GM18526 (cell line): Measurements from ENCODE around the gene MBLAC1.

Experiments used
- POLR2A ChIP-seq: IDR thresholded peaks from 3 replicates; pipeline ENCODE4 v1.6.1; 2011; ENCODE audit not compliant: insufficient read length; ENCODE audit errors: extremely low read depth

The MBLAC1 gene

GRCh38 chr7:100166970-100167911 lies 40.5 kb downstream of the MBLAC1 start:
- no peak for TF ChIP-seq POLR2A

GRCh38 chr7:100167912-100168323 lies 41.2 kb downstream of the MBLAC1 start:
- no peak for TF ChIP-seq POLR2A

DNA sequence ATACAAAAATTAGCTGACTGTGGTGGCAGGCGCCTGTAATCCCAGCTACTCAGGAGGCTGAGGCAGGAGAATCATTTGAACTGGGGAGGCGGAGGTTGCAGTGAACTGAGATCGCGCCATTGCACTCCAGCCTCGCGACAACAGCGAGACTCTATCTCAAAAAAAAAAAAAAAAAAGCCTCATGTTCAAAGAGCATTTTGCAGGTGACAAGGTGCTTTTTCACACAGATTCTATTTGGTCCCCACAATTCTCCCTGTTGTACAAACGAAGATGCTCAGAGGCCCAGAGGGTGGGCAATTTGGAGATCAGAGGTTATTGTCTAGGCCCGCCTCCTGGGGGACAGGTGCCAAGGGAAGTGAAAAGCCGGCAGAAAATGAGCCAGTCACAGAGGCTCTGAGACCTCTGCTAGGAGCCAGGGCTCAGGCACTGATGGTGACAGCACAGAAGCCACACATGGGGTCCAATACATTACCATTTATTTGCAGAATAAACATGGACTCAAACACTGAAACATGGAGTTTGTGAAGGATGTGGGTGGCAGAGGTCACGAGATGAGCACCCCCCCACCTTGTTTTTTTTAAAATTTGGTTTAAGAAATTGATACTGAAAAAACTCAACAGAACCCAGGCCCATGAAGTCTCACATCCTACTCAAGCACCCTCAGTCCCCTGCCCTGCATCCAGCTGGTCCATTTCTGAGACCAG lies 42.5 kb downstream of the MBLAC1 start:
- no peak for TF ChIP-seq POLR2A

- TF ChIP-seq POLR2A = no peak
Observed at GRCh38 chr7:100170101-100170897, 43.5 kb downstream of the MBLAC1 start.

DNA sequence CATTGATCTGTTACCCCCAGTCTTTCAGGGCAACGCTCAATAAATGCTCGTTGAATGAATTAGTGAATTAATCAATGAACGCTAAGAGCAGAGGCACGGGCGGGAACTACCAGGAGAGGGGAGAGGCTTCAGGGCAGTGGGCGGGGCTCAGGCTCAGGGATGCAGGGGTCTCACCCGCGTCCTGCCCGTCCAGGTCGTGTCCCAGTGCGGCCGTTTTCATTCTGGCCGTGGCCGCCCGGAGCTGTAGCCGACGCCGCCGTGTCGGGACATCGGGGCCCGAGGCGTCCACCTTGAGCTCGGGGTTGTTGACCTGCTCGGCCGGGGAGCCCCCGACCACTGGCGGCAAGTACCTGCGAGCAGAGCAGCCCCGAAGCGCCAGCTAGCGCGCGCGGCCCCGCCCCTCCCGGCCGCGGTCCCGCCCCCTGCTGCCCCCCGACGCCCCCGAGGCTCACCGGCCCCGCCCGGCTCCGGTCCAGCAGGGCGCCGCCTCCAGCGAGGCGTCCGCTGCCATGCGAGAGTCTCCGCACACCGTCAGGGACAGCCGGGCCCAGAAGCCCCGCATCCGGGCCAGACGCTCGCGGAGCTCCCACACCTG lies 44.4 kb downstream of the MBLAC1 start:
- TF ChIP-seq POLR2A = no peak

- no peak for TF ChIP-seq POLR2A
Observed at GRCh38 chr7:100171840-100172239, 45.1 kb downstream of the MBLAC1 start.

- no peak for TF ChIP-seq POLR2A
Observed at GRCh38 chr7:100173806-100174495, 47.2 kb downstream of the MBLAC1 start.

DNA sequence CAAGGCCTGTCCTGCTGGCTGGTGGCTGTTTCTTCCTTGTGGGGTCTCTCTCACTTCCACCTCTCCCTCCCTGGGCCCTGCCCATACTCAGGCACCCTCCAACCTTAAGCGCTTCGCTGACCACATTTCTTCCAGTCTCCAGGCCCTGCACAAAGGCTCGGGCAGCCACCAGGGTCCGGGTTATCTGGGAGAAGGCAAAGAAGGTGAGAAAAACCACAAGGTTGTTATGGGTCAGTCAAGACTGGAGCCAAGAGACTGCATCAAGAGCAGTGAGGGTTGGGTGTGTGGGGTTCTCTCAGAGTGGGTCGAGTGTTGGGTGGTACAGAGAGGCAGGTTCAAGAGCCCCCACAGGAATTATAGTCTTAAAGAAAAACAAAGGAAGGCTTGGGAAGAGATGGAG lies 47.8 kb downstream of the MBLAC1 start:
- no peak for TF ChIP-seq POLR2A

DNA sequence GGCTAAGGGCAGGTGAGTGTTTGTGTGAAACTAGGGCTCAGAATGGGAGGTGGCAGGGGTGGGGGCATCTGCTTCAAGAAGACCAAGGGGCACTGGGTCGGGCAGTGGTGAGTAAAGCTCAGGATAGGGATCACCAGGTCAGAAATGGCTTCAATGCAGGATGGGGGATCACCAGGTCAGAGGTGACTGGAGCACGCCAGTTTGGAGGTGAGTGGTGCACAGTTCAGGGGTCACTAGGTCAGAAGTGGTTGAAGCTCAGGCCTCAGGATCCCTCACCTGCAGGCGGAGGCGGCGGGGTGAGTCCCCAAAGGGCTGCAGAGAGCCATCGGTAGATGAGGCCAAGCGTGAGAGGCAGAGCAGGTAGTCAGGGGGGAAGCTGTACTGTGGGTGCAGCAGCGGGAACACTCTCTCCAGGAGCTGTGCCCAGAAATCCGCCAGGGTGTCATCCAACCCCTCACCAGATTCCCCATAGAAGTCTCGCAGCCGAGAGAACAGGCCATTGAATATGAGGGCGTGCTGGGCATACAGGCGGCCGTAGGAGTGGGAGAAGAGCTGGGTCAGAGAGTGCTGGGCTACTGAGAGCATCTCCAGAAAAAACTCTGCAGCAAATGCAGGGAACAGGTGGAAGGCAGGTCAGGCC lies 48.6 kb downstream of the MBLAC1 start:
- TF ChIP-seq POLR2A = no peak

- no peak for TF ChIP-seq POLR2A
Observed at GRCh38 chr7:100176096-100177044, 49.6 kb downstream of the MBLAC1 start.

DNA sequence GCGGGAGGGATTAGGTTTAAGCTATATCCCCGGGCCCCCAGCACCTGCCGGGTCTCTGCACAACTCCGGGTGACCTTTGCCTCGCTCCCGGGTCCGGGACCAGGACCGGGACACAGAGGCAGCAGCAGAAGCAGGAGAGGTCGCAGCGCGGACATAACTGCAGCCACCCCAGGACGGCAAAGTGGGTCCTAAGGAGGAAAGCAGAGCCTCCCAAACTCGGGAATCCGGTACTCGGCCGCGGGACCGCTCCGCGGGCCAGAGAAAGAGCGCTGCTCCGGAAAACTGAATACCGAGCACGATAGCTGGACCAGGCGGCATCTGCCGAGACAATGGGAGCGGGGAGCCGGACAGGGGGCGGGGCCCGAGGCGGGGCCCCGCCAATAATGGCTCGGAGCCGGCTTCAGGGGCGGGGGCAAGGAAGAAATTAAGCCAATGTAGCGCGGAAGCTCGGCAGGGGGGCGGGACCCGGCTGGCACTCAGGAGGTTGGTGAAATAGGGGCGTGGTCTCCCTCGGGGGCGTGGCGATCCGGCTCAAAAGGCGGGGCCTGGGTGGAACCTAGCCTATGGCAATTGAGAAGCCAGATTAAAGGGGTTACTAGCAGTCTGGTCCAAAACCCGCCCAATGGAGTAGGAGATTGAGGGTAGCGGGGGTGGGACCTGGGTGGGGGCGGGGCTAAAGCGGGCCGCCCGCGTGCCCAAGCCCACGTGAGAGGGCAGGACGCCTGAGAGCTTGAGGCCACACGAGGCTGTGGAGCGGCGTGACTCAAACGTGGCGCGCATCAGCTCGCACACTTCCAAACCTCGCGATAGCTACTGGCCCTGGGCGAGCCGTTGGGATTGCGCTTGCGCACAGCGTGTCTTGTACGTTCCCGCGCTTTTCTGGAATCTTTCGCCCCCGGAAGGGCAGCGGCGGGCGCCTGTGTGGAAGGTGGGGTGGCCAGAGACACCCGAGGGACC lies 50.6 kb downstream of the MBLAC1 start, which contains the start of the genes GPC2 and STAG3:
TSS of gene GPC2 (minus strand) at position 337 of the 957 bp plus-strand sequence. CDS start at position 155, 182 bp downstream.
TSS of gene STAG3 (plus strand) at position 874 of the 957 bp plus-strand sequence. CDS start 2,639 bp downstream, outside the sequence.
- peak; percentile 26 for TF ChIP-seq POLR2A
